SH-SY5Y (cell line): Measurements from ENCODE around the gene DEFB113.

Source experiments
- GATA2 ChIP-seq: IDR thresholded peaks from 2 replicates; pipeline ENCODE4 v1.6.1; 2011; ENCODE audit warnings: mild to moderate bottlenecking, low read depth, low read length
- GATA3 ChIP-seq: IDR thresholded peaks from 2 replicates; pipeline ENCODE4 v1.6.1; 2011; ENCODE audit warnings: low read depth, mild to moderate bottlenecking, low read length, moderate library complexity

DNA sequence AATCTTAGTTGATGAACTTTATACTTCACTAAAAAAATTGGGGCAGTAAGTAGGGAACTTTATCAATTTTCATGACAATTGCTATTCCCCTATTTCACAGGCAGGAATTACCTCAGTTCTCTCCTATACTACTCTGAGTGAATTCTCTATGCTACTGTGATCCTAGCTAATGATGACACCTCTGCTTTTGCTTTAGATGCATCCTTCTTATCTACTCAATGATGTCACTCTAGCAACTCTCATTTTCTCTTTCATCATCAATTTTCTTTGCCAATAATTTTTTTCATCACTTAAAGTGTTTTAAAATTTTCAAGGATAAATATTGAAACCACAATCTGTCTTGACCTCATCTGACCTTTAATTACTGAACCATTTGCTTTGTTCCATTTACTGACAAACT is 13.6 kb downstream of the DEFB113 start:
- TF ChIP-seq GATA3 (no peak), GATA2 (no peak)
